SU-DHL-6 (cell line): ENCODE measurements around the gene ZFAND6.

Source experiments
- CTCF ChIP-seq: fragments of 200-600 bp; sonication (generic); IDR thresholded peaks from one replicate; pipeline ENCODE4 v1.5.1; 2017; ENCODE audit warnings: antibody characterized with exemption, mild to moderate bottlenecking, low read length, moderate library complexity; ENCODE audit not compliant: insufficient read depth, poor library complexity, severe bottlenecking
- EZH2phosphoT487 ChIP-seq: fragments of 200-600 bp; sonication (generic), shearing (Covaris generic); conservative IDR thresholded peaks from 2 replicates; pipeline ENCODE4 v1.6.1; 2018; ENCODE audit warnings: mild to moderate bottlenecking, antibody characterized with exemption, low read length, moderate library complexity, mixed read lengths

GRCh38 chr15:80100247-80100646 is 40.8 kb downstream of the ZFAND6 start:
- TF ChIP-seq CTCF: no peak
- TF ChIP-seq EZH2phosphoT487: no peak
